Adrenal gland (tissue), 12 donors: Measurements from ENCODE around the gene AFDN. TPM values are rescaled to one million over a fixed set of nuclear protein-coding genes. Genes with fewer than 3 reads are reported as not detected.
A peak's percentile ranks its signal among the peaks of the same experiment; 100 is the strongest.

Experiments
- DNase-seq, 7 donors: peaks; one replicate each; pipeline ENCODE4 v3.0.0-alpha.2; 2019 to 2020
- H3K27ac ChIP-seq, 5 donors: fragments of 200-600 bp; sonication (generic) in 4 of 5; 1 replicate in 3 of 5; 2 replicates in 2 of 5; pipeline versions ENCODE4 v1.5.1 to v1.8.0; 2016 to 2020; ENCODE audit warnings: mild to moderate bottlenecking in 1 of 5
- H3K27me3 ChIP-seq: fragments of 200-600 bp; 2 replicates; pipeline ENCODE4 v1.8.0; 2021
- H3K36me3 ChIP-seq, 2 donors: fragments of 200-600 bp; replicated peaks in 1 of 2; 1 replicate in 1 of 2; 2 replicates in 1 of 2; pipeline versions ENCODE4 v1.5.1 to v1.8.0; 2018 to 2022
- H3K4me1 ChIP-seq, 2 donors: fragments of 200-600 bp; replicated peaks in 1 of 2; 1 replicate in 1 of 2; 2 replicates in 1 of 2; pipeline versions ENCODE4 v1.5.1 to v1.8.0; 2018 to 2021
- H3K4me3 ChIP-seq, 4 donors: fragments of 200-600 bp; sonication (generic) in 3 of 4; one replicate each; pipeline ENCODE4 v1.5.1; 2016 to 2018
- H3K9me3 ChIP-seq, 3 donors: fragments of 200-600 bp; sonication (generic) in 1 of 3; replicated peaks in 1 of 3; 1 replicate in 2 of 3; 2 replicates in 1 of 3; pipeline versions ENCODE4 v1.5.1 to v1.8.0; 2016 to 2021
- CTCF ChIP-seq, 6 experiments: fragments of 450-650 bp in 4 of 6; fragments of 200-600 bp in 2 of 6; sonication (generic) in 1 of 6; IDR thresholded peaks; 1 replicate in 5 of 6; 2 replicates in 1 of 6; pipeline versions ENCODE4 v1.5.1 to v1.8.0; 2016 to 2021; ENCODE audit warnings: antibody characterized with exemption in 6 of 6, mild to moderate bottlenecking in 2 of 6, moderate library complexity in 1 of 6
- POLR2A ChIP-seq, 2 donors: fragments of 450-650 bp; IDR thresholded peaks; one replicate each; pipeline ENCODE4 v1.6.1; 2017; ENCODE audit warnings: antibody characterized with exemption in 2 of 2, mild to moderate bottlenecking in 2 of 2, moderate library complexity in 1 of 2
- WGBS, 4 donors: extraction: QIAGEN DNeasy Blood & Tissue Kit in 2 of 4; methylation state at CpG; one replicate each; pipeline versions ENCODE4 v1.1.5 to v1.1.7; 2013 to 2017; 5-methylcytosine and 5-hydroxymethylcytosine counted together
- intact Hi-C, 2 donors: fragments of 100-400 bp; cut with DNase I; formaldehyde crosslinking; loops; one replicate each; pipeline versions ENCODE4 v1.14.1 to v1.15.0; 2022 to 2023
- polyA plus RNA-seq, 3 donors: library from polyadenylated mRNA; stranded (reverse); fragments of 200-250 nt in 2 of 3; fragments of 350-450 nt in 1 of 3; fragmentation: Illumina TruSeq in 1 of 3; extraction: RNeasy Lipid Tissue Mini Kit (QIAGEN cat#74804) in 1 of 3; gene quantifications; one replicate each; pipeline ENCODE4 v1.2.3, GENCODE V29; 2013 to 2014
- total RNA-seq, 9 donors: library from RNA; depleted of rRNA in 4 of 9; stranded (reverse); fragments of >200 nt in 4 of 9; fragments of 120-200 nt in 1 of 9; fragmentation: NEBNext Ultra II Directional in 1 of 9; extraction: Animal tissue kit (Norgen Biotek cat#: 25700) in 1 of 9; gene quantifications; one replicate each; pipeline versions ENCODE4 v1.1.0 to v1.2.4, GENCODE V29; 2013 to 2023
- donor health status: healthy with polysubstance abuse.
- donor health status: Bipolar disorder and iron deficiency.
- donor health status: DM: yes; HTN: yes; CAD: no.
- donor health status: DM: no; HTN: no; CAD: no.
- donor health status: DM: no; HTN: no; CAD: no.
- donor health status: DM: yes; HTN: yes; CAD: no.

Gene AFDN
- total and polyA plus RNA-seq, 12 donors, result 15.2 to 47.1 (median 39.3) TPM

DNA sequence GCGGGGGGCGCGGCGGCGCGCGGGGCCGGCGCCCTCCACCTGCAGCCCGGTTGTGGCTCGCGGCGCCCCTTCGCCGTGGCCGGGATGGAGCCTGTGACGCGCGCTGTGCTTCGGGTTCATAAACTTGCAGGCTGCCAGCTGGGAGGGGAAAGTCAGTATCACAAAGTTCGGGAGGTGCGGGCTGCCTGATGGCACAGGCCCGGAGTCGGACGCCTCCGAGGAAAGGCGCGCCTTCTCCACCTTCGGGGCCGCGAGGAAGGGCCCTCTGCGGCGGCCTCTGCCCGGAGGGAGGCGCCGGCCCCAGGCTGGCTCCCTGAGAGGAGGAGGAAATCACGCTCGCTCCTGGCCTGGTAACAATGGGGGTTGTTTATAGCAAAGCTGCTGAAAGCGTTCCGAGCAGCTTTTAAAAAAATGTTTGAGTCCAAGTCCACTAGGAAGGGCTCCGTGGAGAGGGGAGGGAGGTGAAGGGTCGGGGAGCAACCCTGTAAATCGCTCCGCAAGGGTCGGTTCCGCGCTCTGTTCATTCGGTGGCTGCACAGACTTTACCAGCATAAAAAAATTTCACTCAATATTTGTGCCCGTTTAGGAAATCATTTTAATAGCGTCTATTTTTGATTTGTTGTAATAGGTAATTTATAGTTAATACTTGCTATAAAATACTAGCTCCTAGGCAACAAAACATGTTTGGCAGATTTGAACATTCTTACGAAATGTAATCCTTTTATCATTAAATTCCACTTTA lies 1.0 kb downstream of the AFDN start:
- H3K27ac ChIP-seq, result peak overlapping the region; percentile 21 to 93 (median 67)
- H3K4me1 ChIP-seq, result peaks cover 22 to 37% of the 10 kb centered on the region in 2 donors
- TF ChIP-seq CTCF (IDR thresholded peaks at IDR 0.05) (no peak), POLR2A (IDR thresholded peaks at IDR 0.05) (peak in 1 of 2 donors; percentile 50)
- peak; percentile 63 to 74 (median 65) for DNase-seq
- intact Hi-C loops, result no loop called here
- H3K27me3 ChIP-seq, result no peaks in the 10 kb centered on the region
- 2 to 14% (median 4%) methylated on average over 10 to 51 of the region's 51 CpGs for WGBS, 4 donors
- no peaks in the 10 kb centered on the region for H3K9me3 ChIP-seq
- H3K4me3 ChIP-seq, result peak overlapping the region in 3 of 4 donors; percentile 33 to 84 (median 41)
- no peaks in the 10 kb centered on the region for H3K36me3 ChIP-seq

DNA sequence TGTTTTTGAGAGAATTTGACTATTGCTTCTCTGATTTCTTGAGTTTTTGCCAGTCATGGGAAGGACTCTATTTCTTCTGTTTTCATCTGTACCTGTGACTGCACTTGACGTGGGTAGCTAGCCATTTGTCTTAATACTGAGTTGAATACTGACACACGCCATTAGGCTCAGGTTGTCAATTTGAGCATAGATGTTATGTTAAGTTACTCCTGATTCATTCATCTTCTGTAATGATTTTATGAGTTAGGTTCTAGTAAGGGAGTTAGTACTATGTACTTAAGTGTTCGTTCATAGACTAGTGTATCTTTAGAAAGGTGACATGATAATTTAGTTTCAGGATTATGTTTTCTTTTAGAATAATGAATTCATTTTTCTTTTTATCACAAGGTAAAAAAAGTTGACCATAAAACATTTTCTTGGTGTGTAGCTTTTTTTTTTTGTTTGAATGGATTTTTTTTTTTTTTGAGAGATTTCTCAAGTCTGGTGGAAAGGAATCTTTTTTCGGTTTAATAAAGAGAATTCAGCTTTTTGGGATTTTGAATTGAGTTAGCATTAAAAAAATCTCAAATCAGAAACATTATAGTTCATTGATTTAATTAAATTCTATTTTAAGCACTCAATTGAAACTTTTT lies 1.7 kb downstream of the AFDN start:
- DNase-seq, result no peak
- WGBS, 4 donors, result 58 to 72% (median 62%) methylated on average over 4 of the region's 4 CpGs
- H3K9me3 ChIP-seq, result no peaks in the 10 kb centered on the region
- H3K36me3 ChIP-seq, result no peaks in the 10 kb centered on the region
- intact Hi-C loops, result no loop called here
- peaks cover 22 to 37% of the 10 kb centered on the region in 2 donors for H3K4me1 ChIP-seq
- peak overlapping the region in 2 of 4 donors; percentile 41 to 84 for H3K4me3 ChIP-seq
- peak overlapping the region in 1 of 5 donors; percentile 74 for H3K27ac ChIP-seq
- TF ChIP-seq POLR2A (IDR thresholded peaks at IDR 0.05) (no peak), CTCF (IDR thresholded peaks at IDR 0.05) (no peak)
- H3K27me3 ChIP-seq, result no peaks in the 10 kb centered on the region

- intact Hi-C loops, result no loop called here
- Histone ChIP-seq H3K27me3 (no peaks in the 10 kb centered on the region), H3K9me3 (no peaks in the 10 kb centered on the region), H3K27ac (no peak overlapping the region), H3K4me3 (no peak overlapping the region), H3K36me3 (no peaks in the 10 kb centered on the region), H3K4me1 (peaks cover 22 to 37% of the 10 kb centered on the region in 2 donors)
- DNase-seq, result no peak
- no peak for TF ChIP-seq POLR2A (IDR thresholded peaks at IDR 0.05)
- no peak for TF ChIP-seq CTCF (IDR thresholded peaks at IDR 0.05)
Observed at GRCh38 chr6:167829513-167829912, 2.8 kb downstream of the AFDN start.

DNA sequence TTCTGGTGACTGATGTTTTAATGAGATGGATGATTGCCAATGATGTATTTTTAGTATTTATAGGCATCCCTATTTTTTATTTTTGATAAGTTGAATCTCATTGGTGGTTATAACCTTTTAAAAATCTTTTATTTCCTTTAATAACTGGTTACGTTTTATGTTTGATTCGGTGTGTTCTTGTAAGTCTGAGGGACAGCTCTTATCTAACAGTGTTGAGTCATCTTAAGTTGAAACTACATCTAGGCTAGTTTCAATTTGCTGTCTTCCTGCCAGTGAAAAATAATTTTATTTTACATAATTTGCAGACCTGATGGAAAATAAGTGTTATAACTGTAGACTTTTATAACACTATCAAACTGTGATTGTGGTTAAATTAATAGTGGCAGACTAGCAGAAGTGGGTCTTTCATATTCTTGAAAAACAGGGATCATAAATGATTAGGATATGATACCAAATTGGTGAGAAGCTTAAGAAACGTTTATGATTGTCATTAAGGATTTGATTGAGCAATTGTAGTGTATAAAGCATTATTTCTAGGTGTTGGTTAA lies 4.6 kb downstream of the AFDN start:
- 10 to 26% (median 19%) methylated on average over 3 of the region's 3 CpGs for WGBS, 4 donors
- Histone ChIP-seq H3K27me3 (no peaks in the 10 kb centered on the region), H3K27ac (peak overlapping the region in 2 of 5 donors; percentile 2 to 43), H3K36me3 (no peaks in the 10 kb centered on the region), H3K4me3 (no peak overlapping the region), H3K9me3 (no peaks in the 10 kb centered on the region), H3K4me1 (peaks cover 22 to 27% of the 10 kb centered on the region in 2 donors)
- TF ChIP-seq CTCF (IDR thresholded peaks at IDR 0.05) (no peak), POLR2A (IDR thresholded peaks at IDR 0.05) (no peak)
- DNase-seq, result no peak
- intact Hi-C loops, result no loop called here
